ENCODE results near the gene MARCHF10. TPM values are rescaled to one million over a fixed set of nuclear protein-coding genes. Genes with fewer than 3 reads are reported as not detected.

Gene MARCHF10
- total RNA-seq, 6 donors from 2014 or later = 0.72 to 7.2 (median 3.2) TPM

DNA sequence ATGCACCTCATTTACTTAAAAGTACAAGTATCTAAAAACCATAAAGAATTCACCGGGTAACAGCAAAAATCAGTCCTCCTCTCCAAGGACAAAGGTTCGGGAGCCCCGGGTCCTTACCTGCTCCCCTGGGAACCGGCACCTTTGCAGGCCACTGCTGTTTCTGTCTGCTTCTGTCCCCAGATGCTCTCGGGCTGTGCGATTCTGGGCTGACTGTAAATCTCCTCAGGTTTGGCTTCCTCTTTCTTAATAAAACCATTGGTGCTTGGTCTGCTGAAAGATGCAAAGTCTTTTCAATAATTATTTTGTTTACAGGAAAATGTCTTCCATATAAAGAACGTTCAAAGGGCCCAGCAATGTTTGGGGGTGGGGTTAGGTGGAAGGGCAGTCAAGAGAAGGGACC lies 63.9 kb downstream of the MARCHF10 start:
- TF ChIP-seq POLR2AphosphoS5 (IDR thresholded peaks at IDR 0.05) (no peak), EP300 (IDR thresholded peaks at IDR 0.05) (no peak), POLR2A (IDR thresholded peaks at IDR 0.05) (no peak)
- TF ChIP-seq, protein P1, sequence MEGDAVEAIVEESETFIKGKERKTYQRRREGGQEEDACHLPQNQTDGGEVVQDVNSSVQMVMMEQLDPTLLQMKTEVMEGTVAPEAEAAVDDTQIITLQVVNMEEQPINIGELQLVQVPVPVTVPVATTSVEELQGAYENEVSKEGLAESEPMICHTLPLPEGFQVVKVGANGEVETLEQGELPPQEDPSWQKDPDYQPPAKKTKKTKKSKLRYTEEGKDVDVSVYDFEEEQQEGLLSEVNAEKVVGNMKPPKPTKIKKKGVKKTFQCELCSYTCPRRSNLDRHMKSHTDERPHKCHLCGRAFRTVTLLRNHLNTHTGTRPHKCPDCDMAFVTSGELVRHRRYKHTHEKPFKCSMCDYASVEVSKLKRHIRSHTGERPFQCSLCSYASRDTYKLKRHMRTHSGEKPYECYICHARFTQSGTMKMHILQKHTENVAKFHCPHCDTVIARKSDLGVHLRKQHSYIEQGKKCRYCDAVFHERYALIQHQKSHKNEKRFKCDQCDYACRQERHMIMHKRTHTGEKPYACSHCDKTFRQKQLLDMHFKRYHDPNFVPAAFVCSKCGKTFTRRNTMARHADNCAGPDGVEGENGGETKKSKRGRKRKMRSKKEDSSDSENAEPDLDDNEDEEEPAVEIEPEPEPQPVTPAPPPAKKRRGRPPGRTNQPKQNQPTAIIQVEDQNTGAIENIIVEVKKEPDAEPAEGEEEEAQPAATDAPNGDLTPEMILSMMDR (IDR thresholded peaks at IDR 0.05) = no peak
- 71 to 73% methylated on average over 7 of the region's 7 CpGs for WGBS, 2 donors

DNA sequence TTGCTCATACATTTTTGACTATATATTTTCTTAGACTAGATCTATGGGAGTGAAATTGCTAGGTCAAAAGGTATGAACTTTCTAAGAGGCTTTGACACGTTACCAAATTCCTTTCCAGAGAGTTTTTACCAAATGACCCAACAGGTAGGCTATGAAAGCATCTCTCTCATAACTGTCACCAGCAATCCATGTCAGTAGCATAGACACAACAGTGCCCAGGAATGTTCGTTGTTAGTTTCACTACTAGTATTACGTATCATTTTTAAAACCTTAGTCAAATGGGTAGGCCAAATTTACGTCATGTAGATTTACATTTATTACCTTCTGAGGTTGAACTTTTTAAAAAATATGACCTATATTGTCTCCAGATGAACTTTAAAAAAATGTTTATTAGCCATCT lies 66.8 kb downstream of the MARCHF10 start:
- no peak overlapping the region for H3K4me3 ChIP-seq
- TF ChIP-seq POLR2A (IDR thresholded peaks at IDR 0.05) (no peak), POLR2AphosphoS5 (IDR thresholded peaks at IDR 0.05) (no peak), EP300 (IDR thresholded peaks at IDR 0.05) (no peak)
- TF ChIP-seq, protein P1 (IDR thresholded peaks at IDR 0.05) = no peak
- H3K27me3 ChIP-seq = no peaks in the 10 kb centered on the region
- H3K4me1 ChIP-seq = peaks cover 0 to under 1% (median 0%) of the 10 kb centered on the region in 4 donors
- ATAC-seq (ENCODE audit: low FRiP score in 2 of 2) (no peak), DNase-seq (no peak)
- 80 to 88% methylated on average over 4 of the region's 4 CpGs for WGBS, 2 donors
- no peaks in the 10 kb centered on the region for H3K9me3 ChIP-seq
- H3K36me3 ChIP-seq = no peaks in the 10 kb centered on the region
- H3K27ac ChIP-seq = no peak overlapping the region

More for the DNA sequence above, 63.9 kb downstream of the MARCHF10 start:
- DNase-seq = no peak
- Histone ChIP-seq H3K36me3 (no peaks in the 10 kb centered on the region), H3K27me3 (no peaks in the 10 kb centered on the region), H3K27ac (no peak overlapping the region), H3K4me3 (no peak overlapping the region), H3K4me1 (peaks cover 0 to 3% (median 0%) of the 10 kb centered on the region in 4 donors), H3K9me3 (no peaks in the 10 kb centered on the region)
- ATAC-seq (ENCODE audit: low FRiP score in 2 of 2) = no peak

DNA sequence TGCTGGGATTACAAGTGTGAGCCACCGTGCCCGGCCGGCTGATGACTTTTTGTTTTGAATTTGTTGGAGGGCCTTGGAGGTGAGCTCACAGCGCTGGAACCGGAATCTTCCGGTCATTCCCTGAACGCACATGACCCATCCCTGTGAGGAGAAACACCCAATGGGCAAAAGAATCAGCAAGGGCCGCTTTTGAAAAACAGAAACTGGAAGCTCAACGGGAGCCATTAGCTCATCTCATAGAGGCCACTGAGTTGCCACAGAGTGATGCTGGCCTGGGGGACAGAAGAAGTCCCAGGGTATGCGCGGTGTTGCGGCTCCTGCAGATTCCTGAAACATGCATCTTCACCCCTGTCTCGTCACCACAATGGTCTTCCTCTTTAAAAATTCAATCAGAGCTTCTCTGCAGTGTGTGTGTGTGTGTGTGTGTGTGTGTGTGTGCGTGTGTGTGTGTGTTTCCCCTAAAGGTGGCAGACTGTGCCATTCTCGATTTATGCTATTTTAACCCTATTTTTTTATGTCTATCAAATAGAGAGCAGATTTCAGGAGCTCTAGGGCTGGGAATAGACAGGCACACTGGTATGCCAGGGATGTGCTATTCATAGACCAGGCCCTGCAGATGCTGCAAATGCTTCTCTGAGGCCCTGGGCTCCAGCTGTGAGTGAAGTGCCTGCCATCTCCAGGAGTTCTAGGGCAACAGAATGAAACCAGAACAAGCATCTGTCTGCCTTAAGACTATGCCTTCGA lies 68.3 kb downstream of the MARCHF10 start:
- no peaks in the 10 kb centered on the region for H3K4me1 ChIP-seq
- no peaks in the 10 kb centered on the region for H3K36me3 ChIP-seq
- TF ChIP-seq POLR2AphosphoS5 (IDR thresholded peaks at IDR 0.05) = no peak
- no peak for TF ChIP-seq EP300 (IDR thresholded peaks at IDR 0.05)
- no peak for TF ChIP-seq POLR2A (IDR thresholded peaks at IDR 0.05)
- TF ChIP-seq, protein P1 (IDR thresholded peaks at IDR 0.05) = no peak
- WGBS, 2 donors = 84 to 90% methylated on average over 16 of the region's 16 CpGs
- no peak for ATAC-seq (ENCODE audit: low FRiP score in 2 of 2)
- no peaks in the 10 kb centered on the region for H3K9me3 ChIP-seq
- H3K27ac ChIP-seq = no peak overlapping the region
- no peak for DNase-seq
- H3K4me3 ChIP-seq = no peak overlapping the region
- H3K27me3 ChIP-seq = no peaks in the 10 kb centered on the region

DNA sequence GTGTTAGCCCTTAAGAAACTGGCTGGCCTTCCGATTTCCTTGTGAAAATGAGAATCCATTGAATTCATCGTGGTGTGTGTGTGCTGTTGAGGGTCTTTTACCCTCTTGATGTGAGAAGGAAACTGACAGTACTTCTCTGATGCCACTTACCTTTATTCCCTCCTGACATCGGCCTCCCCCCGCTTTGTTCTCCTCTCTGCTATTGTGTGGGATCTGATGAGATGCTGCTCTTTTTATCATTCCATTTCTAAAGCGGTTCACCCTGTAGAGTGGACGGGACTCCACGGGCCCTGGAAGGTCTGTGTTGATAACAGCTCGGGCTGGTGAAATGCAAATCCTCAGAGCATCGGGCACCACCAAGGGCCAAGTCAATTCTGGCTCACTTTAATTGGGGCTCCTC lies 69.8 kb downstream of the MARCHF10 start:
- ATAC-seq (ENCODE audit: low FRiP score in 2 of 2) (peak in 1 of 2 donors; percentile 26), DNase-seq (no peak)
- no peaks in the 10 kb centered on the region for H3K9me3 ChIP-seq
- H3K4me3 ChIP-seq = no peak overlapping the region
- no peaks in the 10 kb centered on the region for H3K27me3 ChIP-seq
- WGBS, 2 donors = 90 to 94% methylated on average over 9 of the region's 9 CpGs
- H3K27ac ChIP-seq = no peak overlapping the region
- TF ChIP-seq EP300 (IDR thresholded peaks at IDR 0.05) (no peak), POLR2AphosphoS5 (IDR thresholded peaks at IDR 0.05) (no peak), POLR2A (IDR thresholded peaks at IDR 0.05) (no peak)
- TF ChIP-seq, protein P1 (IDR thresholded peaks at IDR 0.05) = no peak
- no peaks in the 10 kb centered on the region for H3K4me1 ChIP-seq
- H3K36me3 ChIP-seq = no peaks in the 10 kb centered on the region

DNA sequence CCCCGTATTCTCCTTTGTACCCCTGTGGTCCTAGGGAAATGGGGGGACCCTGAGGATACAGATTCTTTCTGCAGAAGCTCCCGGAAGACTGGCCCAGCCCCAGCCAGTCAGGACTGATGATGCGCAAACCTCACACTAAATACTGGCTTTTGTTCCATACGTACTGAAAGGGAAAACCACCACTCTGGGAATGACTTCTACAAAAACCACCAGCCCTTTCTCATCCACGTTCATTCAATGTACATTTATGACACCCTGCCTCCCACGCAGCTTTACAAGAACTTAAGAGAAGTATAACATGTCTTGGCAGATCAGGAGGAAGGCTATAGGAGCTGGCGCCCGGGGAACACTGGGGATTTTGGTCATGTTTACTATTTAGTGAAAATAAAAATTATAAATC lies 70.6 kb downstream of the MARCHF10 start:
- H3K4me3 ChIP-seq = no peak overlapping the region
- H3K9me3 ChIP-seq = no peaks in the 10 kb centered on the region
- H3K36me3 ChIP-seq = no peaks in the 10 kb centered on the region
- no peak for ATAC-seq (ENCODE audit: low FRiP score in 2 of 2)
- WGBS, 2 donors = 83 to 86% methylated on average over 8 of the region's 8 CpGs
- no peak for DNase-seq
- H3K27me3 ChIP-seq = no peaks in the 10 kb centered on the region
- TF ChIP-seq EP300 (IDR thresholded peaks at IDR 0.05) (no peak), POLR2A (IDR thresholded peaks at IDR 0.05) (no peak), POLR2AphosphoS5 (IDR thresholded peaks at IDR 0.05) (no peak)
- TF ChIP-seq, protein P1 (IDR thresholded peaks at IDR 0.05) = no peak
- H3K27ac ChIP-seq = no peak overlapping the region
- H3K4me1 ChIP-seq = no peaks in the 10 kb centered on the region
